Measurements from ENCODE around the gene HS3ST4.

The HS3ST4 gene

DNA sequence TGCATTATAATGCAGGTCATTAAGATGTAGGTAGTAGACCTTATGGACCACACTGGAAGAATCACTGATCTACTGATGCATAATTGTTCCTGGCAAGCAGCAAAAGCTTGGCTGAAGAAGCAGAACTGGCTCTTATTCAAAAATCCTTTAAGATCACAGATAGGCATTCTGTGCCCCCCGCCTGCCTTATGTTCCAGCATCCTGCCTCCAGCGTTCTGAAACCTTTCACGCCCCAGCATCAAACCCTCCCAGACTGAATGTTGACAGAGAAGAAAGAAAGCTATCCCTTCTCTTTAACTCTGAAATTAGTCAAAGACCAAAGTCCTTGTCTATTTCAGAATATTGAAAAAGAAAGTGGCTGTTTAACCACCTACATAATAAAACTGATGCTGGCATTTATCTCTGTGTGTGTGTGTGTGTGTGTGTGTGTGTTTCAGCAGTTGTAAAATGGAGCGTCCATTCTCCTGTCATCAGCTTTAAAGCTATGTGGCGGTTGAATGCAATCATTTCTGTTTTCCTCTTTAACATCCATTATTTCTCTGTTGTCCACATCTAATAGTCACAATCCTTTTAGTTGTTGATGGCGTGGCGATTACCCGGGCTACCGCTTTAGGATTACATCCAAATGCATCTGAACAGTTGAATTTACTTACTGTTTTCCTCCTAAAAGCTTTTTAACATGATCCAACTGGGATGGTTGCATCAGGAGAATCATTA lies 350.4 kb downstream of the HS3ST4 start:
- TF ChIP-seq, protein P1, sequence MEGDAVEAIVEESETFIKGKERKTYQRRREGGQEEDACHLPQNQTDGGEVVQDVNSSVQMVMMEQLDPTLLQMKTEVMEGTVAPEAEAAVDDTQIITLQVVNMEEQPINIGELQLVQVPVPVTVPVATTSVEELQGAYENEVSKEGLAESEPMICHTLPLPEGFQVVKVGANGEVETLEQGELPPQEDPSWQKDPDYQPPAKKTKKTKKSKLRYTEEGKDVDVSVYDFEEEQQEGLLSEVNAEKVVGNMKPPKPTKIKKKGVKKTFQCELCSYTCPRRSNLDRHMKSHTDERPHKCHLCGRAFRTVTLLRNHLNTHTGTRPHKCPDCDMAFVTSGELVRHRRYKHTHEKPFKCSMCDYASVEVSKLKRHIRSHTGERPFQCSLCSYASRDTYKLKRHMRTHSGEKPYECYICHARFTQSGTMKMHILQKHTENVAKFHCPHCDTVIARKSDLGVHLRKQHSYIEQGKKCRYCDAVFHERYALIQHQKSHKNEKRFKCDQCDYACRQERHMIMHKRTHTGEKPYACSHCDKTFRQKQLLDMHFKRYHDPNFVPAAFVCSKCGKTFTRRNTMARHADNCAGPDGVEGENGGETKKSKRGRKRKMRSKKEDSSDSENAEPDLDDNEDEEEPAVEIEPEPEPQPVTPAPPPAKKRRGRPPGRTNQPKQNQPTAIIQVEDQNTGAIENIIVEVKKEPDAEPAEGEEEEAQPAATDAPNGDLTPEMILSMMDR (IDR thresholded peaks at IDR 0.05; ENCODE audit: low read depth, low read length) = no peak
- in situ Hi-C loops (cut with HindIII; ENCODE audit: low sequenced_read_pairs) = no loop called here
- DNase-seq (ENCODE audit: low read depth, low spot score) = no peak

DNA sequence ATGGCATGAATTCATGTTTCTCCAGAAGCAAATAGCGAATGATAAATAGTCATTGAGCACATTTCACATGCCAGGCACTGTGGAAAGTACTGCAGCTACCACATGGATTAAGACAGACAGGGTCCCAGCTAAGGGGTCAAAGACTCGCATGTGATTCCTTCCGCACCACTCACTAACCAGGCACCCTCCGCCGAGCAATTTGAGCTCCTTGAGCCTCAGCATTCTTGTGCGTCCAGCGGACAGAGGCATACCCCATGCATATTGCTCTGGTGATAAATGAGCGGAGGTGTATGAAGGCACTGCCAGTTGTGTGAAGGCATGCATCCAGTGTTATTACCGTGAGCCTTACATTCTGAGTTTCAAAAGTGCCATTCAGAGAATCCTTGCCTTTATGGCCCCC lies 358.7 kb downstream of the HS3ST4 start:
- no peak overlapping the region for H3K4me3 ChIP-seq (ENCODE audit: low read depth, low read length)
- in situ Hi-C loops (cut with HindIII; ENCODE audit: low sequenced_read_pairs) = no loop called here
- DNase-seq (ENCODE audit: low read depth, low spot score) = no peak
- TF ChIP-seq, protein P1 (IDR thresholded peaks at IDR 0.05; ENCODE audit: low read depth, low read length) = no peak

More for the DNA sequence above, 350.4 kb downstream of the HS3ST4 start:
- no peak overlapping the region for H3K4me3 ChIP-seq (ENCODE audit: low read depth, low read length)

DNA sequence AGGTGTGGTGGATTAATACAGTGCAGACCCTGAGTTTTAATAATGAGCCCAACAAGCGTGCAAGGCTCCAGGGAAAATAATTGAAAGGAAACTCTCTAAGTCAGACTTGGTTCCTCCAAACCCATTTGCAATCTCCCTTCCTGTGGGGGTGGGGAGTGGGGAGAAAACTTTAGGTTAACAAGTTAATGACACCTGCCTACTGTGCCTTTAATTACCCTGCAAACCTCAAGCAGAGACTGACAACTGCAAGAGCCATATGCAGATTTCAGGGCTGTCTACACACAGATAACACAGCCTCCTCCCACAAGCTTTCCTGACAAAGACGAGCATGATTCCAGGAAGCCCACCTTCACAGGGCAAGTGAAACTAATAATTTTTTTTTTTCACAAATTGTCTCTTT lies 359.3 kb downstream of the HS3ST4 start:
- TF ChIP-seq, protein P1 (IDR thresholded peaks at IDR 0.05; ENCODE audit: low read depth, low read length) = no peak
- in situ Hi-C loops (cut with HindIII; ENCODE audit: low sequenced_read_pairs) = no loop called here
- no peak for DNase-seq (ENCODE audit: low read depth, low spot score)
- no peak overlapping the region for H3K4me3 ChIP-seq (ENCODE audit: low read depth, low read length)

DNA sequence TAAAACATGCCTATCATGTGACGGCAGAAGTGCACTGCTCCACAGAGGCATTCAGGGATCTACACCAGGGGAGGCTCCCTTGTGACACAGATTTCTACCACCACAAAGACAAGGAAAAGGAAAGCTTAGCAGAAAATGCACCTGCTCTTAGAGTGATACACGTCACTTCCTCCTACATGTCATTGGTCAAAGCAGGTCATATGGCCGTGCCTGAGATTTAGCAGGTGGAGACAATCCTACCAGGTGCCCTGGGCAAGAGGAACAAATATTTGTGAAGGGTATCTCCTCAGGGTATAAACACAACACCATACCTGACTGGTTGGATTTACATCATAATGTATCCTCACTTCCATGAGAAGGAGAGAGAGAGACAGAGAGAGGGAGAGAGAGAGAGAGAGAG lies 362.1 kb downstream of the HS3ST4 start:
- TF ChIP-seq, protein P1 (IDR thresholded peaks at IDR 0.05; ENCODE audit: low read depth, low read length) = no peak
- H3K4me3 ChIP-seq (ENCODE audit: low read depth, low read length) = no peak overlapping the region
- no peak for DNase-seq (ENCODE audit: low read depth, low spot score)
- in situ Hi-C loops (cut with HindIII; ENCODE audit: low sequenced_read_pairs) = no loop called here

DNA sequence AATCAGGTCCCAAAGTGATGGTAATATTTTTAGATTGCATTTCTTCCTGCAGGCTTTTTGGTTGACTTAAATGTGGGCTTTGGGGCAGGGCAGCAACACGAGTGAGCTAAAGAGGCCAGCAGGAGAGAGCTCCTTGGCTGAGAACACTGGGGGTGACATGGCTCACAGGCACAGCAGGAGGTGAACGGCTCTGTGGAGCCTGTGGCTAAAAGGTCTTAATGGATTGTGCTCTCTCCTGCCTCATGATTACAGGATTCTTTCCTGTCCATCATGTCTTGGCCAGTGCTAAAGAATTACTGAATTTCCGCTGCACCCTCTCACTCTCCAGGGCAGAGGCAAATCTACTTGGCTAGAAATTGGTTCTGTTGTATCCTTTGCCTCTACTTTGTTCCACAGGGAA lies 366.6 kb downstream of the HS3ST4 start:
- DNase-seq (ENCODE audit: low read depth, low spot score) = no peak
- TF ChIP-seq, protein P1 (IDR thresholded peaks at IDR 0.05; ENCODE audit: low read depth, low read length) = no peak
- H3K4me3 ChIP-seq (ENCODE audit: low read depth, low read length) = no peak overlapping the region
- in situ Hi-C loops (cut with HindIII; ENCODE audit: low sequenced_read_pairs) = no loop called here

DNA sequence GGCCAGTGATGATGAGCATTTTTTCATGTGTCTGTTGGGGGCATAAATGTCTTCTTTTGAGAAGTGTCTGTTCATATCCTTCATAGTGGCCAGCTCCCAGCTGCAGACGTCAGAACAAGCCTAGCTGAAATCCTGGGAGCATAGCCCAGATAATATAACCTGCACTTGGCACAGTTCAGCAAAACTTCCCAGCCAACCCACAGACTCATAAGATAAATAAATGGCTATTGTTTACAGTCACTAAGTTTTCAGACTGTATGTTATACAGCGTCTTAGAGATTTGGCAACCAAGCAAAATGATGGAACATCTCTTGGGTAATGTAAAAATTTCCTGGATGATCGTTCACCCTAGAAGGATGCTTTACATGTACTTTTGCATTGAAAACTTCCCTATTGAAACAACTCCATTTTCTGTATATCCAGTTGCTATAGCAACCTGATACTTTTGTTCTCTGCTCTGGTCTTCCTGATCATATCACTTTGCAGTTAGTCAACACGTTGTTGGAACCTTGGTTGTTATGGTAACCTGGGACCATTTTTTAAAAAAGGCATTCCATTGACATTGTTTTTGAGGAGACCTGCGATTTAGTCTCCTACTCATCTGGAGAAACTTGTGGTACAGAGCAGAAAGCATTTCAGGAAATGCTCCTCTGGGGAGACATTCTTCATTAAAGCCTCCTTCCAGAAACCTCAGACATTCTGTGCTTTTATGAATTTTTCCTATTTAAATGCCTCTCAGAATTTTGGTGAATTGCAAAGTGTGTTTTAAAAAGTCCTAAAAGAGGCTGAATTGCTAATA lies 378.7 kb downstream of the HS3ST4 start:
- no peak for DNase-seq (ENCODE audit: low read depth, low spot score)
- TF ChIP-seq, protein P1 (IDR thresholded peaks at IDR 0.05; ENCODE audit: low read depth, low read length) = no peak
- H3K4me3 ChIP-seq (ENCODE audit: low read depth, low read length) = no peak overlapping the region
- in situ Hi-C loops (cut with HindIII; ENCODE audit: low sequenced_read_pairs) = no loop called here

Data from astrocyte of the spinal cord (primary cell).